ENCODE measurements around the gene TAS1R3.

TAS1R3 gene

GRCh38 chr1:1359308-1359663 is 28.2 kb downstream of the TAS1R3 start:
- TF ChIP-seq ZNF70 (CRISPR knock-in tag; IDR thresholded peaks at IDR 0.05) (no peak), ZFP30 (CRISPR knock-in tag; IDR thresholded peaks at IDR 0.05) (no peak), CSRNP3 (CRISPR knock-in tag; IDR thresholded peaks at IDR 0.05) (no peak), ZNF8 (CRISPR knock-in tag; IDR thresholded peaks at IDR 0.05) (no peak), SNAI2 (CRISPR knock-in tag; IDR thresholded peaks at IDR 0.05) (no peak), PPARA (CRISPR knock-in tag; IDR thresholded peaks at IDR 0.05; ENCODE audit: borderline replicate concordance) (no peak), ISL1 (CRISPR knock-in tag; IDR thresholded peaks at IDR 0.05) (no peak), TSHZ2 (CRISPR knock-in tag; IDR thresholded peaks at IDR 0.05) (no peak)
- TF ChIP-seq, protein P1, sequence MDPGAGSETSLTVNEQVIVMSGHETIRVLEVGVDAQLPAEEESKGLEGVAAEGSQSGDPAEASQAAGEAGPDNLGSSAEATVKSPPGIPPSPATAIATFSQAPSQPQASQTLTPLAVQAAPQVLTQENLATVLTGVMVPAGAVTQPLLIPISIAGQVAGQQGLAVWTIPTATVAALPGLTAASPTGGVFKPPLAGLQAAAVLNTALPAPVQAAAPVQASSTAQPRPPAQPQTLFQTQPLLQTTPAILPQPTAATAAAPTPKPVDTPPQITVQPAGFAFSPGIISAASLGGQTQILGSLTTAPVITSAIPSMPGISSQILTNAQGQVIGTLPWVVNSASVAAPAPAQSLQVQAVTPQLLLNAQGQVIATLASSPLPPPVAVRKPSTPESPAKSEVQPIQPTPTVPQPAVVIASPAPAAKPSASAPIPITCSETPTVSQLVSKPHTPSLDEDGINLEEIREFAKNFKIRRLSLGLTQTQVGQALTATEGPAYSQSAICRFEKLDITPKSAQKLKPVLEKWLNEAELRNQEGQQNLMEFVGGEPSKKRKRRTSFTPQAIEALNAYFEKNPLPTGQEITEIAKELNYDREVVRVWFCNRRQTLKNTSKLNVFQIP (CRISPR knock-in tag; IDR thresholded peaks at IDR 0.05; ENCODE audit: borderline replicate concordance, low read depth) = no peak
- ATAC-seq = peak; percentile 8; the same call in 2 of the 3 replicates

DNA sequence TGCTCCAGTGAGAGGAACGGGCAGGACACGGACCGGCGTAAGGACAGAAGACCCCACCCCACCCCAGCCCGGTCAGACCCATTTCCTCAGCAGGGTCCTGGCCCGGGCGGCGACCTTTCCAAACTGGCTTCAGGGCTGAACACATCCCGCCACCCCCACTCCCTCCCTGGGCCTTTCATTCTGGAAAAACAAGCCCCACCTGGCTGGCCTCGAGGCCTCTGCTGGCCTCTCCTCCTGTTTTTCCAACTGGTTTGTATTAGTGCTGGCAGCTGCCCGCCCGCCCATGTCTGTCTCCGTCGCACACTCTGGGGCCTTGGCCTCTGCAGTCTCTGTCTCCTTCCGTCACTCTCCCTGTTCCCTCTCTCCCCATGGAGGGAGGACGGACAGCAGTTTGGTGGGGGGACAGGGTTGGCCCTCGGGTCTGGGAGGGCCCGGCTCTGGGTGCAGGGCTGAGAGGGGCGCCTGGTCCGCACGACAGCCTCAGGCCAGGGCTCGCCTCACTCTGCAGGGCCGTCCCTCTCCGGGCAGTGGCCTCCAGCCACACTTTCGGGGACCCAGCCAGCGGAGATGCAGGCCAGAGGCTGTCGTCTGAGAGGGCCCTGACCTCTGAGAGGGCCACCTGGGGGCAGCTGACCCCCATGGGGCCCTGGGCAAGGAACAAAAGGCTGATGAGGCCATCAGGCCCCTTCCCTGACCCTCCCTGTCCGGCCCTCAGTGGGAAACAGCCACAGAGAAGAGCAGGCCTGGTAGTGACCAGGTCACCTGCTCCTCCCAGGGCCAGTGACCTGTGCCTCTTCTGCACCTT is 28.8 kb downstream of the TAS1R3 start:
- ATAC-seq = peak; percentile 62
- TF ChIP-seq ZNF70 (CRISPR knock-in tag; IDR thresholded peaks at IDR 0.05) = 0 out of 2 replicates have a peak, but pooled peaks have one; percentile 6
- peak; percentile 75; the same call in 1 of the 2 replicates for TF ChIP-seq TCF4 (CRISPR knock-in tag; IDR thresholded peaks at IDR 0.05; ENCODE audit: borderline replicate concordance)
- 0 out of 2 replicates have a peak, but pooled peaks have one; percentile 10 for TF ChIP-seq ZNF565 (CRISPR knock-in tag; conservative IDR thresholded peaks at IDR 0.05; ENCODE audit: low read depth)
- TF ChIP-seq GLIS3 (CRISPR knock-in tag; IDR thresholded peaks at IDR 0.05) = no peak

DNA sequence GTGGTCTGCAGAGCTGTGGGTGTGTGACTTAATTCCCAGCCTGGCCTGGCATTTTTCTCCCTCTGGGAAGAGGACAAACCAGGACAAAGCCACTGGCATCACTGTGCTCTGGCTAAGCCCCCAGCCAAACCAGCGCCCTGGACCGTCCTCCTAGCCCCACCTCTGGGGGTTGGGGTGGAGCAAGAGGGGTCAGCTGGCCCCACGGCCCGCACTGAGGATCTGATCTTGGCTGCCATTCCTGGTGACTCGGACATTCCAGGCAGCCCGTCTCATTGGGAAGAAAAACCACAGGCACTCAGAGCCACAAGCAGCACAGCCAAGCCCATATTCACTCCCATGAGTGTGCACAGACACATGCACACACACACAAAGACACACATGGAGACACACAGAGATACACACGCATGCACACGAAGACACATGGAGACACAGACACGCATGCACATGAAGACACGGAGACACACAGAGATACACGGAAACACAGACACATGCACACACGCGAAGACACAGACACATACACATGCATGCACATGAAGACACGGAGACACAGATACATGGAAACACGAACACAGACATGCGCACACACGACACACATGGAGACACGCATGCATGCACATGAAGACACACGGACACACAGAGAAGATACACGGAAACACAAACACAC is 29.6 kb downstream of the TAS1R3 start:
- TF ChIP-seq ISL1 (CRISPR knock-in tag; IDR thresholded peaks at IDR 0.05) = no peak
- 0 out of 2 replicates have a peak, but pooled peaks have one; percentile 13 for TF ChIP-seq TSHZ2 (CRISPR knock-in tag; IDR thresholded peaks at IDR 0.05)
- peak; percentile 86 for ATAC-seq

DNA sequence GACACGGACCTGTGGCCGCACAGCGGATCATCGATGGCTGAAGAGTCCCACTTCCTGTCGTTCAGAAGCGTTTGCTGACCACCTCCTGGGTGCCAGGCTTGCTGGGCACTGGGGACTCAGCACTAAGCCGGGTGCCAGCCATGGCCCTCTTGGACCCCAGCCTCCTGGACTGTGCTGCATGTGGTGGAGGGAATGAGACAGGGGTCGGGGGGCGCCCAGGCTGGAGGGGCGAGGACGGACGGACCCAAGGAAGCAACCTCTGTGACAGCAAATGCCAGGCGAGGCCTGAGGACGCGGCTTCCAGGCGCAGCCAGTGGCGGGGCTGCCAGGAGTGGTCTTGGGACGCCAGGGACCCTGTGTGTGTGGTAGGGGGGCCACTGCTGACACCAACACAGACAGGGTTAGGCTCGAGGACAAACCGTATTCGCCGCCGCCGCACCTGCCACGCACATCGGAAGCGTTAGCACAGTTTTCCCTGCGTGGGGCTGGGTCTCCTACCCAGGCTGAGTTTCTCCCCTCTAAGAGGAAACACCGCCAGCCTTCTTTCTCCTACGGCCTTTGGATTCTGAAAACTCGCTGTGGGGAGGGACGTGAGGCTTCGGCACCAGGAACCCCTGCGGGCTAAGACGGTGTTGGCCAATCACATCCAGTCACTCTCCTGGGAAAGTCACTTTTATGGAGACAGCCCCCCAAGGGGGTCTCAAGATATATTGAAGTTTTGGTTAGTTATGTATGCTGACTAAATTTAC is 30.3 kb downstream of the TAS1R3 start:
- no peak for ATAC-seq
- no peak for TF ChIP-seq BACH2 (CRISPR knock-in tag; IDR thresholded peaks at IDR 0.05; ENCODE audit: borderline replicate concordance)
- no peak for TF ChIP-seq ESRRG (CRISPR knock-in tag; IDR thresholded peaks at IDR 0.05)
- no peak for TF ChIP-seq ZFP3 (CRISPR knock-in tag; IDR thresholded peaks at IDR 0.05)
- no peak for TF ChIP-seq TCF4 (CRISPR knock-in tag; IDR thresholded peaks at IDR 0.05; ENCODE audit: borderline replicate concordance)
- no peak for TF ChIP-seq ZNF70 (CRISPR knock-in tag; IDR thresholded peaks at IDR 0.05)
- TF ChIP-seq ZFP30 (CRISPR knock-in tag; IDR thresholded peaks at IDR 0.05) = no peak
- TF ChIP-seq ISL1 (CRISPR knock-in tag; IDR thresholded peaks at IDR 0.05) = no peak
- no peak for TF ChIP-seq ZNF565 (CRISPR knock-in tag; conservative IDR thresholded peaks at IDR 0.05; ENCODE audit: low read depth)
- TF ChIP-seq TSHZ2 (CRISPR knock-in tag; IDR thresholded peaks at IDR 0.05) = no peak
- no peak for TF ChIP-seq ZC3H10 (CRISPR knock-in tag; IDR thresholded peaks at IDR 0.05)
- TF ChIP-seq ARNTL (CRISPR knock-in tag; IDR thresholded peaks at IDR 0.05; ENCODE audit: borderline replicate concordance, low read depth) = no peak
- no peak for TF ChIP-seq TOX (CRISPR knock-in tag; IDR thresholded peaks at IDR 0.05; ENCODE audit: borderline replicate concordance)
- no peak for TF ChIP-seq CSDC2 (CRISPR knock-in tag; IDR thresholded peaks at IDR 0.05)
- TF ChIP-seq OSR1 (CRISPR knock-in tag; IDR thresholded peaks at IDR 0.05) = no peak
